Activated CD4-positive, alpha-beta T cell treated with anti-CD3 and anti-CD28 coated beads, Interleukin-2, amount 50 U/mL, for 1 hour (primary cell): ENCODE measurements around the gene FOXP4.

Experiments
- DNase-seq: peaks from one replicate; pipeline ENCODE4 v3.0.0-alpha.2; 2020

The FOXP4 gene

GRCh38 chr6:41568202-41568584 lies 22.0 kb downstream of the FOXP4 start:
- no peak for DNase-seq

GRCh38 chr6:41568585-41569384 lies 22.6 kb downstream of the FOXP4 start:
- no peak for DNase-seq

GRCh38 chr6:41570259-41570615 lies 24.1 kb downstream of the FOXP4 start:
- DNase-seq, result no peak

- no peak for DNase-seq
Observed at GRCh38 chr6:41571021-41571780, 25.0 kb downstream of the FOXP4 start.

GRCh38 chr6:41572613-41573012 lies 26.4 kb downstream of the FOXP4 start:
- DNase-seq, result no peak

GRCh38 chr6:41573276-41573675 lies 27.1 kb downstream of the FOXP4 start:
- no peak for DNase-seq

GRCh38 chr6:41573985-41574384 lies 27.8 kb downstream of the FOXP4 start:
- DNase-seq, result no peak

GRCh38 chr6:41575598-41575997 lies 29.4 kb downstream of the FOXP4 start:
- DNase-seq, result no peak

- DNase-seq, result no peak
Observed at GRCh38 chr6:41576667-41577066, 30.5 kb downstream of the FOXP4 start.

GRCh38 chr6:41577356-41578216 lies 31.4 kb downstream of the FOXP4 start:
- DNase-seq, result no peak

GRCh38 chr6:41578217-41579087 lies 32.3 kb downstream of the FOXP4 start:
- no peak for DNase-seq

GRCh38 chr6:41579088-41579610 lies 33.0 kb downstream of the FOXP4 start:
- DNase-seq, result no peak

GRCh38 chr6:41580690-41581089 lies 34.5 kb downstream of the FOXP4 start:
- no peak for DNase-seq

- DNase-seq, result no peak
Observed at GRCh38 chr6:41581381-41581991, 35.3 kb downstream of the FOXP4 start.

- DNase-seq, result no peak
Observed at GRCh38 chr6:41582540-41582939, 36.4 kb downstream of the FOXP4 start.

- no peak for DNase-seq
Observed at GRCh38 chr6:41583565-41583964, 37.4 kb downstream of the FOXP4 start.

GRCh38 chr6:41584205-41584604 lies 38.0 kb downstream of the FOXP4 start:
- no peak for DNase-seq

- no peak for DNase-seq
Observed at GRCh38 chr6:41584668-41585205, 38.6 kb downstream of the FOXP4 start.

GRCh38 chr6:41585605-41586004 lies 39.4 kb downstream of the FOXP4 start:
- DNase-seq, result no peak

- no peak for DNase-seq
Observed at GRCh38 chr6:41586252-41587007, 40.2 kb downstream of the FOXP4 start.
